Fibroblast of skin of right biceps (primary cell): ENCODE measurements around the gene CCDC201.

Experiments
- DNase-seq: peaks from one replicate; pipeline ENCODE4 v3.0.0-alpha.2; 2013

CCDC201 gene, protein sequence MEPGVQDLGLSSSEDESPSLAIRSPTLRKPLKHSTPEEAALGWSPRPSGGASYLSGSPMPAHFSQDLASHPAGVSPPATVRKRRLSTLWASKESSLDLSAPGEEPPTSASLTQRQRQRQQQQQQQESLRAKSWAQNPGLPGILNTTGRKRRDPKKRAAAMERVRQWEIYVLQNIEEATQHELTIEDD

DNA sequence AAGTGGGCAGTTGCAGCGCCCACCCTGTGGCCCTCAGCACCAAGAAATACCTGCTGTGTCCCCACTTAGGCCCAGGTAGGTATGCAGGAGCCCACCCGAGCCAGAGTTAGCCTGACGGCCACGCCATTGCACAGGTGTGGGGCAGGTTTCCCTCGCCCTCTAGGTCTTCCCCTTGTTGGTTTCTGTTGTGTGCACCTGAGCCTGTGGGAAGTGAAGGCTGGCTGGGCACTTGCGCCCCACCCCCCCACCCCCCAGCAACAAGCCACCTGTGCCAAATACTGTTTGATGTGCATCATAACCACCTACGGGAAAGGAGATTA is at the start of gene CCDC201:
TSS of gene CCDC201 (minus strand) at position 48 of the 320 bp plus-strand sequence. CDS start 75 bp downstream, outside the sequence.
- DNase-seq: no peak

DNA sequence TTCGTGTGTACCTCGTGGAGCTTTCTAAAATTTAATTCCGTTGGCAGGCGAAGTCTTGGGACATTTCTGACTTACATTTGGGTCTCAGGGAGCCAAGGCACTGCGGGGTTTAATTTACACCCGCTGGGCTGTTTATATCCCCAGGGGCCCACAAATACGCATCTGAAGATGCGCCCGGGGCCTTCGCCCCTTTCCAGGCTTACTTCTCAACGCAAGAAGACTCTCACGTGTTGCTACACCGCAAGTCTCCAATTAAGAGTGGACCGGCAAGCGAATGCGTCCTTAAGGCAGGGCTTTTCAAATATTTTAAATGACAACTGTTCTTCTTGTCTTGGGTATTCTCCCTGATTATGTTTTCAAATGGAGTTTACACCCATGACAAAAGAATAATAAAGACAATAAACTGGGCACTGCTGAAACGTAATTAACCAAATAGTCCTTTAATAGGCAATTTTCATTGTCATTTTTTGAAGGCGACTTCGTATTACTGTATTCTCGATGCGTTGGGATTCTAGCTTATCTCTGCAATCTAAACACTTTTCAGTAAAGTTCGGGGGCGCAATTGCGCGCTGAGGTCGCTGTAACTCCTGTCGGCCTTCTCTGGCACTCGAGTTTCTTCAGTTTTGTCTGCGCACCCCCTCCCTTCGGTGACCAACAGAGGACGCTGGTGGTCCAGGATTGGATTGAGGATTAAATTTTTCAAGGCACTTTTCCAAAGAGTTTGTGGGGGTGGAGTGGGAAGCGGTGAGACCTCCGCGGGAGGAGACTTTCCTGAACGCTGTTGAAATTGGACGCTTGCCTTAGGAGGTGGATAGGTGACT is 49.0 kb upstream of the CCDC201 start:
- DNase-seq: peak; percentile 85

DNA sequence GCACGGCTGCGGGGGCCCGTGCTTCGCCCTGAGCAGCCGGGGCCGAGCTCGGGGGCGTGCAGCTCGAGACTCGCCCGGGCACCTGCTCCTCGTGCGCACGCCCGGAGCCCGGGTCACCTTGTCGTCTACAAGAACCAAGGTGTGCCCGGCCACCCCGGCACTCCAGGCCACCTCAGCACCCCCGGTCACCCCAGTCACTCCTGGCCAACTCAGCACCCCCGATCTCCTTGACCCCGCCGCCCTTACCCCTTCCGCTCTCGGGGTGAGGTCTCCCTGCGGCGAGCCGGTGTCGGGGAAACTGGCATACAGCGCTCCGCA is 48.5 kb upstream of the CCDC201 start:
- DNase-seq: no peak

DNA sequence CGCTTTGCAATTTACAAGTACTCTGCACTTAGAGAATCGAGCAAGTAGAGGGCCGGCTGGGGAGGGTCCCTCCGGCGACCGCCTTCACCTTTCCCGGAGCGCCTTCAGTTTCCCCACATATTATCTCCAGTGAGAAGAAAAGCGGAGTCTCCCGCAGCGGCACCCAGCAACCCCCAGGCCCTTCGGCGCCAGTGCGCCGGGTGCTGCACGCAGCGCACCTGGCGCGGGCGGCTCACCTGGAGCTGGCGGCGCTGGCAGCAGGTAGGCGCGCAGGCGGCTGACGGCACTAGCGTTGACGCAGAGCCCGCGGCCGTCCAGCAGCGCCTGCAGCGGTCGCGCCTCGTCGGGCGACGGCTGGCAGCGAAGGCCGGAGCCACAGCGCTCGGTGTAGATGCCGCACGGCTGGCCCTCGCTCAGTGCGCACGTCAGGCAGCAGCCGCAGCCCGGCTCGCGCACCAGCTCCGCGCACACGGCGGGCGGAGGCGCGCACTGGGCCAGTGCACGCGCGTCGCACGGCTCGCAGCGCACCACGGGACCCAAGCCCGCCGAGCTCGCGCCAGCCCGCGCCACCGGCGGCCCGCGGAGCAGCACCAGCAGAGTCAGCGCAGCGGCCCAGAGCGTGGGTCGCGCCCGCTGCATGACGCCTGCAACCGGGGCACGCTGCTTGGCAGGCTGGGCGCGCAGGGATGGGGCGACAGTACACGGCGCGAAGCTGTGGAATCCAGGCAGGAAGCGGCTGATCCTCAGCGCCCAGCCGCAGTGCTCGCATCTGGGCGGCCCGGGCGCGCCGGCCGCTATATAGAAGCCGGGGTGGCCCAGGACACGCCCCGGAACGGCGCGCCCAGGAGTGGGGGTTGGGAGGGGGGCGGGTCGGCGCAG is 47.9 kb upstream of the CCDC201 start, which contains the start of gene IGFBP3:
TSS of gene IGFBP3 (minus strand) at position 771 of the 879 bp plus-strand sequence. CDS start at position 639, 132 bp downstream.
- DNase-seq: peak; percentile 77

DNA sequence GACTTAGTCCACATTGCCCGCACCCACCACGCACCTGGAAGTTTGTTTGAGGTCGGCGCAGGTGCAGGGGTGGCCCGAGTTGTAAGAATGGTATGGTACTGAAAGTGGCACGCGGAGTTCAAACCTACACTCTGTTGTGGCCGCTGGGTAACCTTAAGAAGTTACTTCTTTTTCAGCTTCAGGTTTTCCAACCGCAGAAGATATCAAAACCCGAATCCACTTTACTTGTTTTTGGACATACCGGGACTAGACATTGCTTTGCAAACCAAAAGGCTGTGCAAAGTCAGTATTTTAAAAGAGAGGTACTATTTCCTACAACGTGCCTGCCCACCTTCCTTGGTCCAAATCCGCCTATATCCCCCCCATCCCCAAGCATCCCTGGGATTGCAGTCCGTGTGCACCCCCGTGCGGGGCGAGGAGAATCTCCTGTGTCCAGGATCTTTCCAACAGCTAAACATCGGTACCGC is 47.1 kb upstream of the CCDC201 start:
- DNase-seq: no peak

DNA sequence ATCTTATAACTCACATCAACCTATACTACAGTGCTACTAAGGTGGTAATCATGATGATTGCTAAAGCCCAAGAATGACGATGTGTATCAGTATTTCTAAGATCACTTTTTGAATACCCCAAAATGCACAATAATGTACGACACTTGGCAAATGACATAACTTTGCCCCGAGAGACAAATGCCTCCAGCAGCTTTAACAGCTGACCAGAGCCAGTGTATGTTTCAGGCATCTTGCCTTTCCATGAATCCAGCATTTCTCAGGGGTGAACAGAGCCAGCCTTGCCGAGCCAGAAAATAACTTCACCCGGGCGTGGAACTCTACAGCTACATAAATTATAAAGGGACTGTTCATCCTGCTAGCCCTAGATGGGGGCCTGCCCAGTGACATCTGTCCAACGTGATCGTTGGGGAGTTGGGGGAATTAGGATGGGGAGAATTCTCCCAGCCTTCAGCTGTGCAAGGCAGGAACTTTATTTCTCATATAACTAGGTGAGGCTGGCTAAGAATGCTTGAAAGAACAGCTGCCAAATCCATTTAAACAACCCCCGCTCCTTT is 46.4 kb upstream of the CCDC201 start:
- no peak for DNase-seq

DNA sequence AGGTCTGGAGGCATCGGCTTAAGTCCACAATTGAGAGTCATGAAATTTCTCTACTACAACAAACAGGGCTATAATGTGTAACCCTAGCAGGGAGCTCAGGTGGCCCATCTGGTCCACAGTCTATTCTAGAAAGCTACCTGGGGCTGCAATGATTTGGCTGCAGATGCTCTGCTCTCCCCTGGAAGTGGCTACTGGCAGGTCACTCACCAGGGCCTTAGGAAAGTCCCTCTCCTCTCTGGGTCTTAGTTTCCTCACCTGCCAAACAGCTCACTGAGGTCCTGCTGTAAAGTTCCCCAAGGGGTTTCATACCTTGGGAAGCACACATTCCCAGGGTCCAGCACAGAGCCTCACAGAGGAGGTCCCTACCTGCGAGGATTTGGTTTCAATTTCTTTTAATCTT is 45.7 kb upstream of the CCDC201 start:
- no peak for DNase-seq

DNA sequence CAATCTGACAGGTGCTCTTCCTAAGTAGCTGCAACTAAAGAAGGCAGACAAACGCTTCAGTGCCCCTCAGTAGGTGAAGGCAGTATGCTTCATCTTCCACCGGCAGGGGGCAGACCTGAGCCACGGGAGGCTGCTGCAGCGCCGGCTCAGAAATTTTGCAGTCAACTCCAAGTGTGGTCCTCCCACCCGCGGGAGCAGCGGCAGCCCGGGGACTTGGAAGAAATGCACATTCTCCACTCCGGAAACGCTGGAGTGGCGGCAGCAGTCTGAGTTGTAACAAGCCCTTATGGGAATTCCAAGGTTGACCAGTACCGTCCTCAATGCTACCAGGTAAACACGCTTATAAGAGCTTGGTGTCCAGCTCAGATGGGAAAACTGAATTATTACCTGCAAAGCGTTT is 44.8 kb upstream of the CCDC201 start:
- DNase-seq: peak; percentile 78

DNA sequence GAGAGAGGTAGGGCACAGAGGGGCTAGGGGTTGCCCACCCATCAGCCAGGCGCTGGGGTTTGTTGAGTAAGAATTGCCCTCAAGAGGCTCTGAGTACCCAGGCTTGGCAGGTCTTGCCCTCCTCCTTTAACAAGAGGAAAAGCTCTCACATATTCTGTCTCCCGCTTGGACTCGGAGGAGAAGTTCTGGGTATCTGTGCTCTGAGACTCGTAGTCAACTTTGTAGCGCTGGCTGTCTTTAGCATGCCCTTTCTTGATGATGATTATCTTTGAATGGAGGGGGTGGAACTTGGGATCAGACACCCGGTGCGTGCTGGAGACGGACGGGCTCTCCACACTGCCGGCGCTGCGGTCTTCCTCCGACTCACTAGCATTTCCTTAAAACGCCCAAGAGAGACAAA is 44.2 kb upstream of the CCDC201 start:
- DNase-seq: no peak

DNA sequence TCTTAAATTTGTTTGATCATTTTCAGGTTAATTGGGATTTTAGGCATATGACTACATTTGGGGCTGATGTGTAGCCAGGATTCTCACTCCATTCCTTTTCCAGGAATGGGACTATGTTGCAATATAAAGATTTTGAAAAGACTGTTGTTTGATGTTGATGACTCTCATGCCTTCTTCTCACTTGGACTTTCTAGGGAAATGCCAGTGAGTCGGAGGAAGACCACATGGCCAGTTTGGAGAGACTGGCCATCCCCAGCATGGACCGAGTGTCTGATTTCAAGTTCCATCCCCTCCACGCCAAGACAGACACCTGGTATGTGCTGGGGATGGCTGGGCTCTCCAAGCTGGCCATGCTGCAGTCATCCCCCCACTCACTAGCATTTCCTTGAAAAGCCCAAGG is 42.7 kb upstream of the CCDC201 start:
- peak; percentile 41 for DNase-seq

DNA sequence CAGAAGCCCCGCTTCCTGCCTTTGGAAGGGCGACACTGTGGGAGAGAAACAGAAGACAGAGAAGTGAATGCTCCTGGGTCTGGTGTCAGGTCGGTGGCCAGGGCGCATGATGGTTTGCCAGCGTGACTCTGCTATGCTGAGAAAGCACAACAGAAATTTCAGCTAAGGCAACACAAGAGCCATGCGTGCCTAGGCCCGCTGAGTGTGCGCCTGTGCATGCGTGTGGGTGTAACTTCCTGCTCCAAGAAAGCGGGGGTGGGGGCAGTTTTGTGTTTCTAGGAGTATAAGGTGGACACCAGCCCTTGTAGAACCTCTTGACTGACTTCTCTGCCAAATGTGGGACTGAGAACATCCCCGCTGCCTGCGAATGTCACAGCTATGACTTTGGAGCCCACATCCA is 42.0 kb upstream of the CCDC201 start:
- DNase-seq: no peak

DNA sequence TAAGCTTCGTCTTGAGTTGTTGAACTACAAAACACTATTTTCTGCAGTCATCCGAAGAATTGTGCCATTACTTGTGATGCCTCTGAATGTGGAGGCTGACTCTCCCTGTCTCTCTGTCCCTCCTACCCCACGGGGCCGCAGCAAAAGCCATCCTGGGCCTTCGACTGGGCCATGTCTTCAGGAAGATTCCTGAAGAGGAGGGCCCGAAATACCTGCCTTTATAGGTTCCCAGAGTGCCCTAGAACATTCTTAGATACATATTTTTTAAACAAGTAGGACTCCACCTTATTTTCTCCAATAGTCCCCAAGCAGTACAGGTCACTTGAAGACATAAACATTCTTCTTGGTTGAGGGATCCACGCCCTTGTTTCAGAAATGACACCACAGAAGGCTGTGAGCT is 40.1 kb upstream of the CCDC201 start:
- DNase-seq: no peak

DNA sequence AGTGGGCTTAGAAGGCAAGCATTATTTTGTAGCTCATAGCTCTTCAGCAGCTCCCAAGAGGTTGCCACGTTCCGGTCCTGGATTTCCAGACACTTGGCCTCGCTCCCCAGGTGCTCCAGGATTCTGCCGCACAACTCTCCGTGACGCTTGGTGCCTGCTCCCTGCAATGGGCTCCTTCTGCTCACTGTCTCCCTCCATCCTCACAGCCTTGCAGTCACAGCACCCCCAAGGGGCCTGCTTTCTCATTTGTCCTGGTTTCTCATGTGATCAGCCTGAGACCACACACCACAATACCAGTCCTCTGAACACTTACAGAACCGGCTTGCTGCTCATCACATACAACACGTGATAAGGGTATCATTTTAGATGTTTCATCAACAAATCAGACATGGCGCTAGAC is 38.4 kb upstream of the CCDC201 start:
- DNase-seq: peak; percentile 34

DNA sequence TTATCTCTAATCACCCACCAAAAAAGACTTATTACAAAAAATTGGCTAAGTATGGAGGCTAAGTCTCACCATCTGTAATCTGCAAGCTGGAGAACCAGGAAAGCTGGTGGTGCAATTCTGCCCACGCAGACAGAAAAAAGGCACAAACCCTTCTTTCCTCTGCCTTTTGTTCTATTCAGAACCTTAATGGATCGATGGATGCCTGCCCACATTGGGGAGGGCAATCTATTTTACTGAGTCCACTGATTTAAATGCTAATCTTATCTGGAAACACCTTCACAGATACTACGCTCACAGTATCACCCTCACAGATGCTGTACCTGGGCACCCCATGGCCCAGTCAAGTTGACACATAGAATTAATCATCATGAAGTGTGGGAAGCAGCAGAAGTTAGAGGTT is 38.0 kb upstream of the CCDC201 start:
- peak; percentile 19 for DNase-seq

DNA sequence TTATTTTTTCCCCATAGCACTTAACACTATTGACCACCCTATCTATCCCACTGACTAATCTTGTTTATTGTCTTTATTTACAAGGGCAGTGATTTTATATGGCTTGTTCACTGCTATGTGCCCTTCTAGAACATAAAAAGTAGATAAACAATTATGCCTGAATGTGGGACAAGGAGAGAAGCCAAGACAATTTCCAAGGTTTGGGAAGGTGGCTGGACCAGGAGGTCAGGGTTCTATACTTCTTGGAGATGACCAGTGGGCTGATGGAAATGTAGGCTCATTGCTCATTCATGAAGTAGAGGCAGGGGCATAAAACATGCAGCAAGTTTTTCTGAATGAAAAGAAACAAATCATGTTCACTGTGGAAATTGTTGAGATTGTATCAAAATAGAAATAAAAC is 36.7 kb upstream of the CCDC201 start:
- no peak for DNase-seq

DNA sequence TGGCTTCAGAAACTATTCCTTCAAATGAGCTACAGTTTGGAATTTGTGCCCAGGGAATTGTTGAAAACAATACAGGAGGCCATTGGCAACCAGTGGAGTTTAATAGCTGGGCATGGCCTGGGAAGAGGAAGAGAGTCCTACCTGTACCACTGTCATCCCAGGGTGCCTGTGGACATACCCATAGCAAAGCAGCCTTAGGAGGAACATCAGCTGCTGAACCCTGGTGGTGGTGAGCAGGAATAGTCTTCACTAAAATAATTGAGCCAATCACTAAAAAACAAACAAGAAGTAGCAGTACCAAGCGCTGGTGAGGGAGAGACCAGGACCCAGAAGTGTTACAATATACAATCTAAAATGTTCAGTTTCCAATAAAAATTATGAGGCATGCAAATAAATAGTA is 29.9 kb upstream of the CCDC201 start:
- no peak for DNase-seq

DNA sequence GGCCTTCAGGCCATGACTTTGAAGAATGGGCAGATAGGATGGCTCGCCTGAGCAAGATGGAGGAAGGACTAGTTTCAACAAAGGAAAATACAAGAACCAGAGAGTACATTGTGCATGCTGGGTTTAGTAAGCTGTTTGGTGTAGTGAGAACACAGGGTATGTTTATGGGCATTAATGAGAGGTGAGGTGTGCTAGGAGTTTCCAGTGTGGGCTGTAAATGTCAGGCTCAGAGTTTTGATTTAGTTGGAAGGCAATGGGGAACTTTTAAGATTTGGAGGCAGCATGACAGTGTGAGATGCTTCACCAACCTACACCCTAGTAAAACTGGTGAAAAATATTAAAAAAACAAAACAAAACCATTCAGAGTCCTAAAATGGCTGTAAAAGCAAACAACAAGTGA is 28.7 kb upstream of the CCDC201 start:
- DNase-seq: no peak

DNA sequence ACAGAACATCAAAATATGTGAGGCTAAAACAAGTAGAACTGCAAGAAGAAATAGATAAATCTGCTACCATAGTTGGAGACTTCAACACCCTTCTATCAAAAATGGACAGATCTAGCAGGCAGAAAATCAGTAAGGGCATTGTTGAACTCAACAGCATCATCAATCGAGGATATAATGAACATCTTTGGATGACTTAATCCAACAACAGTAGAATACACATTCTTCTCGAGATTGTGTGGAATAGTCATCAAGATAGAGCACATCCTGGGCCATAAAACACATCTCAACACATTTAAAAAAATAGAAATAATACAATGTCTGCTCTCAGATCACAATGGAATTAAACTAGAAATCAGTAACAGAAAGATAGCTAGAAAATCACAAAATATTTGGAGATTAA is 25.3 kb upstream of the CCDC201 start:
- DNase-seq: peak; percentile 82

DNA sequence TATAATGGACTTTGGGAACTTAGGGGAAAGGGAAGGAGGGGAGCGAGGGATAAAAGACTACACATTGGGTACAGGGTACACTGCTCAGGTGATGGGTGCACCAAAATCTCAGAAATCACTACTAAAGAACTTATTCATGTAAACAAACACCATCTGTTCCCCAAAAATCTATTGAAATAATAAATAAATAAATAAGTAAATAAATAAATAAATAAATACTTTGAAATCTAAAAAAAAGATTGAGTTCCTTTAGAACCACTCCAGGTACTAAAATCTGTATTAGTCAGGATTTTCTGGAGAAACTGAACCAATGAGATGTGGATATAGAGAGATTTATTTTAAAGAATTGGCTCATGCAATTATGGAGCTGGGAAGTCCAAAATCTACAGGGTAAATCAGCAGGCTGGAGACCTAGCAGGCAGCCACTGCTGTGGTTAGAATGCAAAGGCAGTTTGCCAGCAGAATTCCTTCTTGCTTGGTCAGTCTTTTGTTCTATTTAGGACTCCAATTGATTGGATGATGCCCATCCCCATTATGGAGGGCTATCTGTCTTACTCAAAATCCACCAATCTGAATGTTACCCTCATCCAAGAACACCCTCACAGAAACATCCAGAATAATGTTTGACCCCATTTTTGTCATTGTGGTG is 24.3 kb upstream of the CCDC201 start:
- DNase-seq: peak; percentile 90

DNA sequence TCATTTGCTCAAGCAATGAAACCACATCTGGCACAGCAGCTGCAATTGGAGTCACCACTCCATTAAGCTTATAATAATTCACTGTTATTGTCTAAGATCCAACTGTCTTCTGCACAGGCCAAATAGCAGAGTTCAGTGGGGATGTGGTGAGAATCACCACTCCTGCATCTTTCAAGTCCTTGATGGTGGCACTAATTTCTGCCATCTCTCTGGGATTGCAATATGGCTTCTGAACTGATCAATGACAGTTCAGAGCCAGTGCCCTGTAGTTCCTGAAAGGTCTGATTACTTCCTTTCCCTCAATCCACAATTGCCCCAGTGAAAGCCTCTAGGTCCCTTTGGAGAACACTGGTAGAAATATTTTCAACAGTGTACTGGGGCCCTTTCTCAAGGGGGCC is 21.8 kb upstream of the CCDC201 start:
- DNase-seq: no peak

DNA sequence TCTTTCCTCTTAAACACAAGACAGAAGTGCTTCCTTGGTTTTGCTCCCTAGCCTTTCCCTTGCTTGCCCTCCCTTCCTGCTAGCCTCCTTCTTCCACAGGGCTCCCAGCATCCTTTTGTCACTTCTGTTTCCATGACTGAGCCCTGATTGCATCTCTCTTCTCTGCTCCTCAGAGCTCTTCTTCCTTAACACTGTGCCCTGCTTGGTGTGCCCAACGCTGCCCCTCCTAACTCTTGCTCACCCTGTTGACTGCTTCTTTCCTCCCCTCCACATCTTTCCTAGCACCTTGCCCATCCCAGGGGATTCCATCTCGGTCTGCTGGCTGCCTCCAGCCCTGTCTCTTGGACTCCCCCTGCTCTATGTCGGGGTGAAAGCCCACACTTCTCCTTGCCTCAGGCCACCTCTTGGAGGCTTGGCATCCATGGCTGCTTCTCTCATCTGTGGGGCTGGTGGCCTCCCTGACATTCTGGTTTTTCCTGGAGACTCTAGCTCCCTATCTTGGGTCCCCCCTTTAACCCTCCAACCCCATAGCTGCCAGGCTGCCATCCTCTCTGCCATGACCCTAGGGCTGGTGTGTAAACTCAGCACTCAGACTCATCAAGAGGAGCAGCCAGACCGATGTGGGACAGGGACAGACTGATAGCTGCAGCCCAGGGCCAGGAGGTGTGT is 21.2 kb upstream of the CCDC201 start:
- DNase-seq: no peak

DNA sequence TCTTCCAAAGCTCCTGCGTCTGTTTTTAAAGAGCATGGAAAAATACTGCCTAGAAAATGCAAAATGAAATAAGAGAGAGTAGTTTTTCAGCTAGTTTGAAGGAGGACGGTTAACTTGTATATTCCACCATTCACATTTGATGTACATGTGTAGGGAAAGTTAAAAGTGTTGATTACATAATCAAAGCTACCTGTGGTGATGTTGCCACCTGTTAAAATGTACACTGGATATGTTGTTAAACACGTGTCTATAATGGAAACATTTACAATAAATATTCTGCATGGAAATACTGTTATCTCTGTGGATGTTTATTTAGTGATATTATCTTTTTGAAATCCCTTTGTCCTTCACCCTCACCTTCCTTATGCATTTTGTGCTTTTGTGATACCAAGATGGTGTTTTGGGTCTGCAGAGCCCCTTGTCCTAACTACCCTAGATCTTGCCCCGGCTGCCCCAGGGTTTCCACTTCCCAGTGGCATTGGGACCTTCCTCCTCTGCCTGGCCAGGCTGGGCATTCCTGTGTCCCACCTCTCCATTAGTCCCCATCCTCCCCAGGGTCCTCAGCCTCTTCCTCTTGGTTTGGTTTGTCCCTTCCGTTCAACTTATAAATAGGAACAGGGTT is 20.6 kb upstream of the CCDC201 start:
- DNase-seq: no peak
